Nephron progenitor cell (in vitro differentiated cells): Measurements from ENCODE around the gene PAGR1.
"Not testable (repeated sequence)": the region's sequence is repeated elsewhere in the genome, so short reads cannot be mapped to it uniquely, and the experiment has no call there.

Experiments used
- DNase-seq: peaks from one replicate; pipeline ENCODE4 v3.0.0; 2021
- H3K27ac Mint-ChIP-seq: 2 replicates; pipeline ENCODE4 v1.8.0; 2021; ENCODE audit warnings: mild to moderate bottlenecking, moderate library complexity, mixed read lengths
- H3K27me3 Mint-ChIP-seq: 2 replicates; pipeline ENCODE4 v1.8.0; 2021; ENCODE audit warnings: mild to moderate bottlenecking, low read depth, mixed read lengths; ENCODE audit not compliant: poor library complexity
- H3K36me3 Mint-ChIP-seq: 2 replicates; pipeline ENCODE4 v1.8.0; 2021; ENCODE audit warnings: low read depth, mixed read lengths
- H3K4me1 Mint-ChIP-seq: 2 replicates; pipeline ENCODE4 v1.8.0; 2021; ENCODE audit warnings: mixed read lengths
- H3K4me3 Mint-ChIP-seq: 2 replicates; pipeline ENCODE4 v1.8.0; 2021; ENCODE audit warnings: mild to moderate bottlenecking, moderate library complexity, mixed read lengths
- H3K9me3 Mint-ChIP-seq: 2 replicates; pipeline ENCODE4 v1.8.0; 2021; ENCODE audit warnings: mild to moderate bottlenecking, moderate library complexity, mixed read lengths
- CTCF ChIP-seq: fragments of 200-600 bp; sonication (generic); IDR thresholded peaks from 2 replicates; pipeline ENCODE4 v1.5.0; 2021; ENCODE audit warnings: antibody characterized with exemption

PAGR1 gene

GRCh38 chr16:29774730-29775129 is 41.2 kb upstream of the PAGR1 start:
- DNase-seq: no peak
- H3K36me3 Mint-ChIP-seq: no peaks in the 10 kb centered on the region
- no peak overlapping the region for H3K27ac Mint-ChIP-seq
- H3K4me1 Mint-ChIP-seq: peaks cover 4% of the 10 kb centered on the region
- H3K27me3 Mint-ChIP-seq: peaks cover 40% of the 10 kb centered on the region
- H3K4me3 Mint-ChIP-seq: no peak overlapping the region
- H3K9me3 Mint-ChIP-seq: no peaks in the 10 kb centered on the region
- TF ChIP-seq CTCF: no peak

- Mint-ChIP-seq H3K27ac (no peak overlapping the region), H3K4me3 (no peak overlapping the region), H3K27me3 (peaks cover 51% of the 10 kb centered on the region), H3K4me1 (peaks cover 4% of the 10 kb centered on the region), H3K9me3 (no peaks in the 10 kb centered on the region), H3K36me3 (no peaks in the 10 kb centered on the region)
- no peak for TF ChIP-seq CTCF
- no peak for DNase-seq
These were observed 40.1 kb upstream of the PAGR1 start for GRCh38 chr16:29775742-29776408.

- H3K27ac Mint-ChIP-seq: no peak within 1 kb of the TSS
- TF ChIP-seq CTCF: no peak
These were observed 38.2 kb upstream of the PAGR1 start, which contains the start of gene ZG16 for GRCh38 chr16:29777576-29778350. ZG16 (plus strand) TSS chr16:29778256; CDS start chr16:29779267, 1,011 bp downstream.

GRCh38 chr16:29779474-29779873 is 36.5 kb upstream of the PAGR1 start:
- Mint-ChIP-seq H3K27ac (peak overlapping the region; percentile 15), H3K4me1 (peaks cover 8% of the 10 kb centered on the region), H3K9me3 (peaks cover 12% of the 10 kb centered on the region), H3K27me3 (peaks cover 59% of the 10 kb centered on the region), H3K36me3 (no peaks in the 10 kb centered on the region), H3K4me3 (no peak overlapping the region)
- TF ChIP-seq CTCF: no peak
- no peak for DNase-seq

More at GRCh38 chr16:29777576-29778350, 38.2 kb upstream of the PAGR1 start, which contains the start of gene ZG16:
- Mint-ChIP-seq H3K36me3 (no peaks in the 10 kb centered on the region), H3K4me3 (no peak within 1 kb of the TSS), H3K9me3 (no peaks in the 10 kb centered on the region), H3K4me1 (no peaks in the 10 kb centered on the region), H3K27me3 (peaks cover 63% of the 10 kb centered on the region)
- DNase-seq: no peak

GRCh38 chr16:29783094-29783953 is 32.6 kb upstream of the PAGR1 start:
- DNase-seq, H3K4me3 Mint-ChIP-seq, H3K36me3 Mint-ChIP-seq, H3K27ac Mint-ChIP-seq: not testable (repeated sequence)
- Mint-ChIP-seq H3K4me1 (peaks cover 16% of the 10 kb centered on the region), H3K9me3 (peaks cover 16% of the 10 kb centered on the region), H3K27me3 (peaks cover 55% of the 10 kb centered on the region)

- no peak overlapping the region for H3K4me3 Mint-ChIP-seq
- peaks cover 47% of the 10 kb centered on the region for H3K27me3 Mint-ChIP-seq
- H3K36me3 Mint-ChIP-seq: no peaks in the 10 kb centered on the region
- peaks cover 16% of the 10 kb centered on the region for H3K4me1 Mint-ChIP-seq
- TF ChIP-seq CTCF: no peak
- H3K9me3 Mint-ChIP-seq: peaks cover 16% of the 10 kb centered on the region
- no peak overlapping the region for H3K27ac Mint-ChIP-seq
- DNase-seq: no peak
These were observed 31.8 kb upstream of the PAGR1 start for GRCh38 chr16:29784157-29784556.
